Right lobe of liver (tissue), 6 donors: ENCODE measurements around the gene COTL1. TPM values are rescaled to one million over a fixed set of nuclear protein-coding genes. Genes with fewer than 3 reads are reported as not detected.
A peak's percentile ranks its signal among the peaks of the same experiment; 100 is the strongest.

Experiments
- ATAC-seq, 4 donors: fragments of 200-7000 bp; cut with Tn5 transposase; one replicate each; pipeline ENCODE4 v1.9.1; 2020; ENCODE audit warnings: mild to moderate bottlenecking in 4 of 4, moderate library complexity in 4 of 4
- DNase-seq, 3 donors: peaks; one replicate each; pipeline ENCODE4 v3.0.0-alpha.2; 2020
- H3K27ac ChIP-seq, 3 donors: fragments of 200-600 bp; one replicate each; pipeline ENCODE4 v1.8.0; 2022
- H3K27me3 ChIP-seq, 2 donors: fragments of 200-600 bp; one replicate each; pipeline ENCODE4 v1.8.0; 2022
- H3K36me3 ChIP-seq, 4 donors: fragments of 200-600 bp; sonication (generic) in 1 of 4; one replicate each; pipeline versions ENCODE4 v1.5.1 to v1.8.0; 2017 to 2022; ENCODE audit warnings: control low read depth in 1 of 4
- H3K4me1 ChIP-seq, 4 donors: fragments of 200-600 bp; sonication (generic) in 1 of 4; one replicate each; pipeline versions ENCODE4 v1.5.1 to v1.8.0; 2017 to 2022; ENCODE audit warnings: control low read depth in 1 of 4
- H3K4me3 ChIP-seq, 3 donors: fragments of 200-600 bp; one replicate each; pipeline ENCODE4 v1.8.0; 2022
- H3K9me3 ChIP-seq, 4 donors: fragments of 200-600 bp; sonication (generic) in 1 of 4; one replicate each; pipeline versions ENCODE4 v1.5.1 to v1.8.0; 2017 to 2022; ENCODE audit warnings: control low read depth in 1 of 4
- CTCF ChIP-seq, 4 donors: fragments of 200-600 bp in 3 of 4; fragments of 450-650 bp in 1 of 4; IDR thresholded peaks; one replicate each; pipeline versions ENCODE4 v1.5.1 to v1.8.0; 2016 to 2022; ENCODE audit warnings: antibody characterized with exemption in 4 of 4, mild to moderate bottlenecking in 2 of 4
- POLR2A ChIP-seq: fragments of 450-650 bp; IDR thresholded peaks from one replicate; pipeline ENCODE4 v1.6.1; 2017; ENCODE audit warnings: antibody characterized with exemption, mild to moderate bottlenecking
- WGBS: methylation state at CpG from one replicate; pipeline ENCODE4 v1.1.6; 2018; ENCODE audit warnings: low coverage, low lambda C conversion rate; ENCODE audit not compliant: insufficient coverage; ENCODE audit errors: missing lambda C conversion rate; 5-methylcytosine and 5-hydroxymethylcytosine counted together
- intact Hi-C, 2 donors: fragments of 100-400 bp; cut with DNase I; formaldehyde crosslinking; loops; one replicate each; pipeline versions ENCODE4 v1.11.2 to v1.14.1; 2022
- total RNA-seq, 6 experiments: library from RNA; depleted of rRNA in 2 of 6; stranded (reverse); fragments of >200 nt in 2 of 6; fragmentation: NEBNext Ultra II Directional in 3 of 6; extraction: Animal tissue kit (Norgen Biotek cat#: 25700) in 3 of 6; gene quantifications; one replicate each; pipeline versions ENCODE4 v1.1.0 to v1.2.4, GENCODE V29; 2016 to 2023
- donor health status: DM: no; HTN: yes; CAD: no.
- donor health status: DM: no; HTN: no; CAD: no.
- donor health status: DM: no; HTN: no; CAD: no.
- donor health status: DM: no; HTN: yes; CAD: no.
- donor health status: DM: no; HTN: yes; CAD: no.

Gene COTL1
- total RNA-seq, 6 experiments from 2014 or later: 12.4 to 51.0 (median 18.6) TPM

GRCh38 chr16:84648595-84649510 is 31.0 kb upstream of the COTL1 start:
- WGBS: 13% methylated on average over 5 of the region's 96 CpGs
- TF ChIP-seq CTCF (IDR thresholded peaks at IDR 0.05): no peak
- TF ChIP-seq POLR2A: no peak
- DNase-seq: peak; percentile 68 to 78 (median 74)

GRCh38 chr16:84647828-84648594 is 30.1 kb upstream of the COTL1 start, which contains the start of gene KLHL36:
TSS of gene KLHL36 (plus strand) at chr16:84648511. CDS start at chr16:84650868, 2,357 bp downstream.
- WGBS: 45% methylated on average over 6 of the region's 77 CpGs

More at GRCh38 chr16:84648595-84649510, 31.0 kb upstream of the COTL1 start:
- H3K9me3 ChIP-seq: no peaks in the 10 kb centered on the region
- peaks cover 0 to 16% (median 3%) of the 10 kb centered on the region in 4 donors for H3K36me3 ChIP-seq
- H3K4me3 ChIP-seq: peak overlapping the region; percentile 72 to 81 (median 77)
- intact Hi-C loops: no loop called here
- H3K4me1 ChIP-seq: peaks cover 0 to 6% (median 3%) of the 10 kb centered on the region in 4 donors
- H3K27me3 ChIP-seq: no peaks in the 10 kb centered on the region
- H3K27ac ChIP-seq: peak overlapping the region; percentile 70 to 85 (median 79)
- ATAC-seq: peak; percentile 78 to 87 (median 80)

GRCh38 chr16:84643674-84644073 is 25.8 kb upstream of the COTL1 start:
- intact Hi-C loops: no loop called here
- Histone ChIP-seq H3K9me3 (no peaks in the 10 kb centered on the region), H3K27ac (no peak overlapping the region), H3K4me1 (peaks cover 0 to 11% (median 5%) of the 10 kb centered on the region in 4 donors), H3K4me3 (no peak overlapping the region), H3K36me3 (no peaks in the 10 kb centered on the region), H3K27me3 (no peaks in the 10 kb centered on the region)
- DNase-seq (no peak), ATAC-seq (no peak)
- TF ChIP-seq CTCF (IDR thresholded peaks at IDR 0.05) (no peak), POLR2A (no peak)
- 100% methylated on average over 1 of the region's 4 CpGs for WGBS

More at GRCh38 chr16:84647828-84648594, 30.1 kb upstream of the COTL1 start, which contains the start of gene KLHL36:
- DNase-seq (peak; percentile 71 to 74 (median 72)), ATAC-seq (peak; percentile 67 to 82 (median 78))
- Histone ChIP-seq H3K36me3 (peaks cover 0 to 13% (median 3%) of the 10 kb centered on the region in 4 donors), H3K27ac (peak within 1 kb of the TSS; percentile 70 to 85 (median 79)), H3K4me3 (peak within 1 kb of the TSS; percentile 72 to 81 (median 77)), H3K27me3 (no peaks in the 10 kb centered on the region), H3K9me3 (no peaks in the 10 kb centered on the region), H3K4me1 (peaks cover 0 to 12% (median 4%) of the 10 kb centered on the region in 4 donors)
- TF ChIP-seq CTCF (IDR thresholded peaks at IDR 0.05) (no peak), POLR2A (no peak)
- intact Hi-C loops: no loop called here

- intact Hi-C loops: no loop called here
- H3K27me3 ChIP-seq: no peaks in the 10 kb centered on the region
- DNase-seq (peak; percentile 76 to 79 (median 76)), ATAC-seq (peak; percentile 78 to 90 (median 84))
- no peaks in the 10 kb centered on the region for H3K9me3 ChIP-seq
- H3K4me1 ChIP-seq: peaks cover 0 to 11% (median 5%) of the 10 kb centered on the region in 4 donors
- H3K4me3 ChIP-seq: no peak overlapping the region
- WGBS: 0% methylated on average over 1 of the region's 8 CpGs
- no peaks in the 10 kb centered on the region for H3K36me3 ChIP-seq
- TF ChIP-seq CTCF (IDR thresholded peaks at IDR 0.05) (no peak), POLR2A (no peak)
- H3K27ac ChIP-seq: no peak overlapping the region
Measured at GRCh38 chr16:84643180-84643583, 25.3 kb upstream of the COTL1 start.
